A549 (cell line): ENCODE data around the gene TMEM190. TPM values are rescaled to one million over a fixed set of nuclear protein-coding genes. Genes with fewer than 3 reads are reported as not detected.

Source experiments
- ATAC-seq, 2 experiments: fragments of 200-7000 bp in 1 of 2; fragments of >200 bp in 1 of 2; cut with Nextera tagmentation in 1 of 2; cut with Tn5 transposase in 1 of 2; 3 replicates each; pipeline versions ENCODE4 v1.8.0 to v1.9.1; 2018 to 2020; ENCODE audit warnings: mild to moderate bottlenecking in 1 of 2, moderate library complexity in 1 of 2
- CTCF ChIA-PET: fragments of 300-600 bp; sonication (Branson Sonifier 250); formaldehyde crosslinking; extraction: SDS; loops from one replicate; lab custom pipeline; 2021; ENCODE audit warnings: antibody characterized with exemption, inconsistent platforms; lab: Yijun Ruan, JAX
- POLR2A ChIA-PET: fragments of 350-600 bp; formaldehyde crosslinking; extraction: SDS; loops from one replicate; lab custom pipeline; 2021; ENCODE audit warnings: antibody characterized with exemption, inconsistent platforms; lab: Yijun Ruan, JAX
- DNase-seq, 2 experiments: peaks; one replicate each; pipeline versions ENCODE4 v3.0.0 to v3.0.0-alpha.2; 2011 to 2016; ENCODE audit warnings: low read depth in 1 of 2, low spot score in 1 of 2
- FAIRE-seq: peaks from 2 replicates; lab custom pipeline; 2011; peaks lifted over from hg19 to GRCh38; lab: Jason Lieb, UNC
- H3K27ac ChIP-seq, 2 experiments: fragments of >200 bp; sonication (Bioruptor Twin); formaldehyde crosslinking; 3 replicates each; pipeline ENCODE4 v1.5.1; 2016 to 2017
- H3K4me1 ChIP-seq: fragments of >200 bp; sonication (Bioruptor Twin); formaldehyde crosslinking; 3 replicates; pipeline ENCODE4 v1.6.1; 2016
- H3K4me2 ChIP-seq: fragments of >200 bp; sonication (Bioruptor Twin); formaldehyde crosslinking; 3 replicates; pipeline ENCODE4 v1.6.1; 2016
- H3K4me3 ChIP-seq: fragments of >200 bp; sonication (Bioruptor Twin); formaldehyde crosslinking; 3 replicates; pipeline ENCODE4 v1.5.1; 2016
- H3K9me3 ChIP-seq: fragments of >200 bp; sonication (Bioruptor Twin); formaldehyde crosslinking; 3 replicates; pipeline ENCODE4 v1.6.1; 2016
- BHLHE40 ChIP-seq: IDR thresholded peaks from 2 replicates; pipeline ENCODE4 v1.6.1; 2012; ENCODE audit warnings: low read depth, low read length, inconsistent platforms
- CBX2 ChIP-seq: fragments of 200-600 bp; sonication (generic); IDR thresholded peaks from 2 replicates; pipeline ENCODE4 v1.6.1; 2016; ENCODE audit warnings: low read depth, mild to moderate bottlenecking, borderline replicate concordance
- CBX8 ChIP-seq: fragments of 200-600 bp; sonication (generic); IDR thresholded peaks from 2 replicates; pipeline ENCODE4 v1.6.1; 2016
- CEBPB ChIP-seq, 2 experiments: fragments of >200 bp in 1 of 2; sonication (Bioruptor Twin) in 1 of 2; formaldehyde crosslinking in 1 of 2; IDR thresholded peaks; 2 replicates each; pipeline ENCODE4 v1.6.1; 2012 to 2016
- CHD4 ChIP-seq: fragments of 200-600 bp; sonication (generic); IDR thresholded peaks from 2 replicates; pipeline ENCODE4 v1.6.1; 2016; ENCODE audit warnings: antibody characterized with exemption, mild to moderate bottlenecking, borderline replicate concordance
- E2F6 ChIP-seq: IDR thresholded peaks from 2 replicates; pipeline ENCODE4 v1.6.1; 2012; ENCODE audit warnings: low read depth, borderline replicate concordance
- EHF ChIP-seq: fragments of 250-450 bp; sonication (Bioruptor Pico); IDR thresholded peaks from 2 replicates; pipeline ENCODE4 v1.5.0; 2020; ENCODE audit warnings: mild to moderate bottlenecking
- EHMT2 ChIP-seq: fragments of 200-600 bp; sonication (generic); IDR thresholded peaks from 2 replicates; pipeline ENCODE4 v1.6.1; 2016; ENCODE audit warnings: antibody characterized with exemption, low read depth, mild to moderate bottlenecking, moderate library complexity
- EP300 ChIP-seq, 2 experiments: fragments of >200 bp; sonication (Bioruptor Twin); formaldehyde crosslinking; IDR thresholded peaks; 2 replicates in 1 of 2; 3 replicates in 1 of 2; pipeline ENCODE4 v1.6.1; 2016 to 2017
- FOSL2 ChIP-seq, 2 experiments: fragments of 450-650 bp in 1 of 2; fragments of >200 bp in 1 of 2; sonication (Bioruptor Twin) in 1 of 2; formaldehyde crosslinking; IDR thresholded peaks; 2 replicates each; pipeline versions ENCODE4 v1.5.0 to v1.6.1; 2016 to 2020; ENCODE audit warnings: mild to moderate bottlenecking in 1 of 2, moderate library complexity in 1 of 2
- FOXS1 ChIP-seq: fragments of 250-450 bp; sonication (Bioruptor Pico); IDR thresholded peaks from 2 replicates; pipeline ENCODE4 v1.5.0; 2020; ENCODE audit warnings: mild to moderate bottlenecking, moderate library complexity
- HDAC2 ChIP-seq: fragments of 200-600 bp; sonication (generic); IDR thresholded peaks from 2 replicates; pipeline ENCODE4 v1.6.1; 2016
- HEYL ChIP-seq: fragments of 250-450 bp; sonication (Bioruptor Pico); IDR thresholded peaks from 2 replicates; pipeline ENCODE4 v1.8.0; 2021; ENCODE audit warnings: mild to moderate bottlenecking, moderate library complexity
- HMGXB4 ChIP-seq: fragments of 250-450 bp; sonication (Bioruptor Pico); IDR thresholded peaks from 2 replicates; pipeline ENCODE4 v1.5.0; 2021; ENCODE audit warnings: mild to moderate bottlenecking, moderate library complexity, borderline replicate concordance
- HOXB13 ChIP-seq: fragments of 250-450 bp; sonication (Bioruptor Pico); IDR thresholded peaks from 2 replicates; pipeline ENCODE4 v1.5.0; 2020; ENCODE audit warnings: low read depth, mild to moderate bottlenecking, moderate library complexity
- JUNB ChIP-seq: fragments of >200 bp; sonication (Bioruptor Twin); formaldehyde crosslinking; IDR thresholded peaks from 2 replicates; pipeline ENCODE4 v1.6.1; 2016
- MAFK ChIP-seq: fragments of 450-650 bp; IDR thresholded peaks from 2 replicates; pipeline ENCODE4 v1.6.1; 2014; ENCODE audit not compliant: partially characterized antibody
- NPAS2 ChIP-seq: fragments of 250-450 bp; sonication (Bioruptor Pico); IDR thresholded peaks from 2 replicates; pipeline ENCODE4 v1.8.0; 2022; ENCODE audit warnings: mild to moderate bottlenecking, moderate library complexity, borderline replicate concordance
- POLR2A ChIP-seq: IDR thresholded peaks from 2 replicates; pipeline ENCODE4 v1.6.1; 2012; ENCODE audit warnings: mild to moderate bottlenecking, low read length
- RCOR1 ChIP-seq: fragments of 150-350 bp; IDR thresholded peaks from 2 replicates; pipeline ENCODE4 v1.6.1; 2014; ENCODE audit warnings: antibody characterized with exemption, low read length, low read depth
- RNF2 ChIP-seq: fragments of 200-600 bp; sonication (generic); IDR thresholded peaks from 2 replicates; pipeline ENCODE4 v1.6.1; 2016; ENCODE audit warnings: low read depth, mild to moderate bottlenecking, antibody characterized with exemption, moderate library complexity, borderline replicate concordance
- ZFP36 ChIP-seq: fragments of 450-650 bp; IDR thresholded peaks from 2 replicates; pipeline ENCODE4 v1.6.1; 2014; ENCODE audit warnings: borderline replicate concordance; ENCODE audit not compliant: partially characterized antibody
- ZNF302 ChIP-seq: fragments of 250-450 bp; sonication (Bioruptor Pico); IDR thresholded peaks from 2 replicates; pipeline ENCODE4 v1.9.0; 2021; ENCODE audit warnings: inconsistent platforms, mild to moderate bottlenecking, moderate library complexity
- ZSCAN20 ChIP-seq: fragments of 250-450 bp; sonication (Bioruptor Pico); IDR thresholded peaks from 2 replicates; pipeline ENCODE4 v1.8.0; 2022; ENCODE audit warnings: mild to moderate bottlenecking, moderate library complexity
- WGBS: methylation state at CpG from one replicate; pipeline ENCODE4 v1.1.6; 2017; ENCODE audit errors: missing lambda C conversion rate; 5-methylcytosine and 5-hydroxymethylcytosine counted together
- polyA plus RNA-seq, 4 experiments: library from polyadenylated mRNA; depleted of rRNA in 3 of 4; stranded (reverse); fragments of >200 nt; fragmentation: RNase III in 1 of 4; extraction: RNeasy Plus Mini Kit Qiagen cat#74134 plus additional on column Dnase treatment in 1 of 4; gene quantifications; 2 replicates in 3 of 4; 3 replicates in 1 of 4; pipeline ENCODE4 v1.2.3, GENCODE V29; 2011 to 2017

TMEM190 gene
- polyA plus RNA-seq, 2 of the 4 experiments (the other 2 are of a cell fraction): 0.58 to 1.7 TPM

GRCh38 chr19:55350620-55351315 is 25.9 kb upstream of the TMEM190 start (continued):
- no peak for TF ChIP-seq MAFK
- no peak for TF ChIP-seq ZSCAN20 (CRISPR knock-in tag)
- no peak for TF ChIP-seq RNF2
- TF ChIP-seq CBX8: no peak
- TF ChIP-seq JUNB: no peak
- no peak for TF ChIP-seq POLR2A

GRCh38 chr19:55352040-55352439 is 24.6 kb upstream of the TMEM190 start:
- H3K9me3 ChIP-seq: no peaks in the 10 kb centered on the region
- H3K4me3 ChIP-seq: no peak overlapping the region
- FAIRE-seq: no peak
- no peak for TF ChIP-seq JUNB
- TF ChIP-seq CBX2: no peak
- TF ChIP-seq BHLHE40: no peak
- TF ChIP-seq CBX8: no peak
- no peak for TF ChIP-seq ZFP36
- TF ChIP-seq ZNF302 (CRISPR knock-in tag): no peak
- TF ChIP-seq EP300 (IDR thresholded peaks at IDR 0.05): no peak
- no peak for TF ChIP-seq RCOR1
- no peak for TF ChIP-seq EHF (CRISPR knock-in tag)
- TF ChIP-seq HMGXB4 (CRISPR knock-in tag): no peak
- no peak for TF ChIP-seq FOSL2 (IDR thresholded peaks at IDR 0.05)
- no peak for TF ChIP-seq FOSL2 (CRISPR knock-in tag; IDR thresholded peaks at IDR 0.05)
- TF ChIP-seq HEYL: no peak
- TF ChIP-seq E2F6: no peak
- TF ChIP-seq HOXB13 (CRISPR knock-in tag): no peak
- no peak for TF ChIP-seq CHD4
- no peak for TF ChIP-seq EHMT2
- no peak for TF ChIP-seq CEBPB (IDR thresholded peaks at IDR 0.05)
- no peak for TF ChIP-seq NPAS2 (CRISPR knock-in tag)
- no peak for TF ChIP-seq HDAC2
- no peak for TF ChIP-seq FOXS1 (CRISPR knock-in tag)
- TF ChIP-seq, all 56 proteins: peak for 0
- DNase-seq (no peak), ATAC-seq (no peak)
- POLR2A ChIA-PET: interaction anchor here (2.0 kb wide), 1 partner anchor 13 kb away, joined by 10 read pairs; the partner anchor contains the start of gene KMT5C
- Histone ChIP-seq H3K27ac (no peak overlapping the region), H3K4me1 (peaks cover 12% of the 10 kb centered on the region), H3K4me2 (no peak overlapping the region)
- CTCF ChIA-PET: interaction anchor here (0.5 to 3.2 kb wide), 8 partner anchors 8 to 282 kb away, joined by 3 to 18 read pairs (median 6); partner anchors contain the start of genes TMEM150B and TMEM238
- 80% methylated on average over 6 of the region's 6 CpGs for WGBS
